BJ (cell line): ENCODE data around the gene SMIM38. TPM values are rescaled to one million over a fixed set of nuclear protein-coding genes. Genes with fewer than 3 reads are reported as not detected.

Source experiments
- CTCF ChIA-PET: fragments of 350-600 bp; formaldehyde crosslinking; extraction: SDS; loops from one replicate; lab custom pipeline; 2021; ENCODE audit warnings: antibody characterized with exemption, inconsistent platforms; lab: Yijun Ruan, JAX
- POLR2A ChIA-PET: fragments of 300-600 bp; sonication (Branson Sonifier 250); formaldehyde crosslinking; extraction: SDS; loops from one replicate; lab custom pipeline; 2021; ENCODE audit warnings: antibody characterized with exemption; lab: Charles Lee
- DNase-seq: peaks from one replicate; pipeline ENCODE4 v3.0.0-alpha.2; 2011; ENCODE audit warnings: low read depth
- H3K27me3 ChIP-seq: 2 replicates; pipeline ENCODE4 v1.6.0; 2011; ENCODE audit warnings: low read length; ENCODE audit not compliant: control insufficient read depth, insufficient read depth
- H3K36me3 ChIP-seq: 2 replicates; pipeline ENCODE4 v1.5.1; 2011; ENCODE audit warnings: low read length; ENCODE audit not compliant: control insufficient read depth, insufficient read depth
- H3K4me3 ChIP-seq: 2 replicates; pipeline ENCODE4 v1.5.1; 2011; ENCODE audit warnings: low read depth, mild to moderate bottlenecking, control low read depth, low read length
- polyA plus RNA-seq: library from polyadenylated mRNA; depleted of rRNA; stranded (reverse); fragments of >200 nt; gene quantifications from 2 replicates; pipeline ENCODE4 v1.2.3, GENCODE V29; 2011
- TF ChIP-seq, protein P1 (sequence below): IDR thresholded peaks from 2 replicates; pipeline ENCODE4 v1.5.1; 2011; ENCODE audit warnings: low read depth, mild to moderate bottlenecking, control low read depth, inconsistent platforms, low read length, moderate library complexity; ENCODE audit not compliant: insufficient read depth

Gene SMIM38
- polyA plus RNA-seq, 1 experiment, result 0.09 TPM

DNA sequence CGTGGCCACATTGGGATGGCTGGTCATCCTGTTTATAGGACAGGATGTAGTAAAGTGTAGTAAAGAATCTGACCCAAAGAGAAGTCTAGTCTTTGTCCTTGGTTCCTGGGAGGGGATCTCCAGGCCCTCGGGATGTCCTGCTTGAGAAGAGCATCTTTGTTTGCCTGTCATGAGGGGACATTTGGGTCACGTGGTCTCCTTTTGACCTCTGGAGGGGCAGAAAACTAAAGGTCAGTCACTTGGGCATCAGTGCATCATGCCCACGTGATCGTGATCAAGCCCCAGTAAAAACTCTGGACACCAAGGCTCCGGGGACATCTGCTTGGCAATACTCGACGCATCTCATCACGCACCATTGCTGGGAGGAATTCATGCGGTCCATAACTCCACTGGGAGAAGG, 9.1 kb downstream of the SMIM38 start:
- POLR2A ChIA-PET, result no interaction called here
- no peaks in the 10 kb centered on the region for H3K36me3 ChIP-seq

DNA sequence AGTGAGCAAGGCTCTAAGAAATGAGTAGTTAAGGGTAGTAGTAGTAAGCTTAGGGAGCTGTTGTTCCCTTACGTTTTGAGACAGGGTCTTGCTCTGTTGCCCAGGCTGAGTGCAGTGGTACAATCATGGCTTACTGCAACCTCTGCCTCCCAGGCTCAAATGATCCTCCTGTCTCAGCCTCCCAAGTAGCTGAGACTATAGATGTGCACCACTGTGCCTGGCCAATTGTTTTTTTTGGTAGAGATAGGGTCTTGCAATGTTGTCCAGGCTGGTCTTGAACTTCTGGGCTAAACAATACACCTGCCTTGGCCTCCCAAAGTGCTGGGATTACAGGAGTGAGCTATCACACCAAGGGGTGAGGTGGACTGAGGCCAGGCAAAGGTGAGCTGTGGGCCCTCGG, 10.0 kb downstream of the SMIM38 start:
- ChIA-PET CTCF (interaction anchor here (0.6 to 1.7 kb wide), 4 partner anchors 10 to 479 kb away, joined by 3 to 10 read pairs (median 6); no protein-coding TSS in a partner anchor), POLR2A (no interaction called here)
- TF ChIP-seq, protein P1, sequence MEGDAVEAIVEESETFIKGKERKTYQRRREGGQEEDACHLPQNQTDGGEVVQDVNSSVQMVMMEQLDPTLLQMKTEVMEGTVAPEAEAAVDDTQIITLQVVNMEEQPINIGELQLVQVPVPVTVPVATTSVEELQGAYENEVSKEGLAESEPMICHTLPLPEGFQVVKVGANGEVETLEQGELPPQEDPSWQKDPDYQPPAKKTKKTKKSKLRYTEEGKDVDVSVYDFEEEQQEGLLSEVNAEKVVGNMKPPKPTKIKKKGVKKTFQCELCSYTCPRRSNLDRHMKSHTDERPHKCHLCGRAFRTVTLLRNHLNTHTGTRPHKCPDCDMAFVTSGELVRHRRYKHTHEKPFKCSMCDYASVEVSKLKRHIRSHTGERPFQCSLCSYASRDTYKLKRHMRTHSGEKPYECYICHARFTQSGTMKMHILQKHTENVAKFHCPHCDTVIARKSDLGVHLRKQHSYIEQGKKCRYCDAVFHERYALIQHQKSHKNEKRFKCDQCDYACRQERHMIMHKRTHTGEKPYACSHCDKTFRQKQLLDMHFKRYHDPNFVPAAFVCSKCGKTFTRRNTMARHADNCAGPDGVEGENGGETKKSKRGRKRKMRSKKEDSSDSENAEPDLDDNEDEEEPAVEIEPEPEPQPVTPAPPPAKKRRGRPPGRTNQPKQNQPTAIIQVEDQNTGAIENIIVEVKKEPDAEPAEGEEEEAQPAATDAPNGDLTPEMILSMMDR, result no peak
- H3K27me3 ChIP-seq, result no peaks in the 10 kb centered on the region
- H3K4me3 ChIP-seq, result no peak overlapping the region
- no peak for DNase-seq
- no peaks in the 10 kb centered on the region for H3K36me3 ChIP-seq

More for the DNA sequence above, 9.1 kb downstream of the SMIM38 start:
- TF ChIP-seq, protein P1, result no peak
- no peak overlapping the region for H3K4me3 ChIP-seq
- CTCF ChIA-PET, result no interaction called here
- no peak for DNase-seq
- H3K27me3 ChIP-seq, result no peaks in the 10 kb centered on the region

DNA sequence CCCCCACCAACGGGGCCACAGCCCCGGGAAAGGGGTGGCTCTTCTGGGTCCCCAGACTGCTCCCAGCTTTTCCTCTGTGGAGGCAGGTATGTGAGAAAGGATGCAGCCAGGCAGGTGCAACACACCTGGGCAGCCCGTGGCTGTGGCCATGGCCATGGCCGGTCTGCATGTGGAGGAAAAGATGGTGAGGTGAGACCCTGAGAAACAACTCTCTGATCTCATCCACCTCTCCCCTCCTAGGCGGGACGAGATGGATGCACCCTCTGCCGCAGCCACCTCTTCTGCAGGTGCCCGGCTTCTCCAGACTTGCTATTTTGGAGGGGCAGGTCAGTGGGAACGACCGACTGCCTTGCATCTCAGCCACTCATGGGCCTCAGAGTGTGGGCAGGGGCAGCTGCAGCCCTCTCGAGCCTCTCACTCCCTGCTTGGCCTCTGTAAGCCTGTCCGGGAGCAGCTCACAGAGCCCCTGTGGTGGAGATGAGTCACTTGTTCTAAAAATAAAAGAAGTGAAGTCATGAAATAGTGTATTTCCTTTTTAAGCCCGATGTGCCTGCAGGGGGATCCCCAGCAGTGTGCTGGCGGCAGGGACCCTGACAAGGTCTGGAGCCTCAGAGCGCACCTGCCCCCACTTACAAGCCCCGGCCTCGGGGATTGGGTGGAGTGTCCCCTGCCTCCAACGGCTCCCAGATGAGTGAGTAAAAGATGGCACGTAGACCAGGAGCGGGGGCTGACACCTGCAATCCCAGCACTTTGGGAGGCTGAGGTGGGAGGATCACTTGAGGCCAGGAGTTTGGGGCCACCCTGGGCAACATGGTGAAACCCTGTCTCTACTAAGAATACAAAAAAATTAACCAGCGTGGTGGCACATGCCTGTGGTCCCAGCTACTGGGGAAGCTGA, 10.7 kb downstream of the SMIM38 start:
- peak; percentile 62 for DNase-seq
- POLR2A ChIA-PET, result no interaction called here
- TF ChIP-seq, protein P1, result peak; percentile 43
- Histone ChIP-seq H3K4me3 (no peak overlapping the region), H3K36me3 (no peaks in the 10 kb centered on the region), H3K27me3 (no peaks in the 10 kb centered on the region)
- CTCF ChIA-PET, result interaction anchor here (0.6 to 1.7 kb wide), 7 partner anchors 8 to 478 kb away, joined by 3 to 10 read pairs (median 4); no protein-coding TSS in a partner anchor

DNA sequence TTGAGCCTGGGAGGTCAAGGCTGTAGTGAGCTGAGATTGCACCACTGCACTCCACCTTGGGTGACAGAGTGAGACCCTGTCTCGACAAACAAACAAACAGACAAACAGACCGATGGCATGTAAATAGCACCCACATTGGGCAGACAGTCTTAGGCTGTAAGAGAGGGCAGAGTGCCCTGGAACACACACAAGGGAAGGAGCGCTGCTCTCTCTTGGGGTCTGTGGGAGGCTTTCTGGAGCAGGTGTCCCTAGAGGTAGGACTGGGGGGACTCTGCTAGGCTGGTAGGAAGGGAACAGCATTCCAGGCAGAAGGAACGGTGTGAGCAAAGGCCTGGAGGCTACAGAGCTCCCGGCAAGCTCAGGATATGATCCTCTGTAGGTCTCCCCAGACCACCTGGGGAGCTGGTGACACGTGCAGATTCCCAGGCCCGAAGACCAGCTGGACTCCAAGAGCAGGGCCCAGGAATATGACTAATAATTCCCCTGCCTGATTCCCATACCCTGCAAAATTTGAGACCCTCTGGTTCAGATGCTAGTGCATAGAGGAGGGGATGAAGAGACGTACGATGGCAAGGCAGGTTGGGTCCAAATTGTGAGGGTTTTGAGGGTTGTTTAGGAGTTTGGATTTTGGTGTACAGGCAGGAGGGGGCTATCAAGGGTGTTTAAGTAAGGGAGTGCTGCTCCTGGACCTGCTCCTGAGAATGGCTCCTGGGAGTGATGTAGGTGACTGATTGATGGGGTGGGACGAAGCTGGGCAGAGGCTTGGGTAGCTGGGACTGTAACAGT, 11.6 kb downstream of the SMIM38 start:
- no peaks in the 10 kb centered on the region for H3K27me3 ChIP-seq
- H3K36me3 ChIP-seq, result no peaks in the 10 kb centered on the region
- POLR2A ChIA-PET, result no interaction called here
- DNase-seq, result no peak
- TF ChIP-seq, protein P1, result no peak
- no peak overlapping the region for H3K4me3 ChIP-seq
- CTCF ChIA-PET, result interaction anchor here (0.6 to 1.7 kb wide), 6 partner anchors 8 to 477 kb away, joined by 3 to 10 read pairs (median 4); no protein-coding TSS in a partner anchor
